Esophagus squamous epithelium (tissue), 4 donors: ENCODE data around the gene ATP6V0E2.

Source experiments
- CTCF ChIP-seq, 6 experiments: fragments of 450-650 bp in 4 of 6; fragments of 200-600 bp in 2 of 6; sonication (generic) in 2 of 6; IDR thresholded peaks; one replicate each; pipeline ENCODE4 v1.5.1; 2016 to 2019; ENCODE audit warnings: antibody characterized with exemption in 6 of 6, mild to moderate bottlenecking in 4 of 6, moderate library complexity in 4 of 6
- POLR2A ChIP-seq, 4 donors: fragments of 450-650 bp; IDR thresholded peaks; one replicate each; pipeline ENCODE4 v1.6.1; 2017; ENCODE audit warnings: antibody characterized with exemption in 4 of 4, mild to moderate bottlenecking in 4 of 4, moderate library complexity in 3 of 4

- TF ChIP-seq CTCF (IDR thresholded peaks at IDR 0.05), result no peak
- no peak for TF ChIP-seq POLR2A (IDR thresholded peaks at IDR 0.05)
Measured at GRCh38 chr7:149830997-149831740, 42.6 kb upstream of the ATP6V0E2 start.
